Neural cell (in vitro differentiated cells): ENCODE data around the gene IL6R.

Experiments used
- SMC3 ChIP-seq: fragments of 450-650 bp; conservative IDR thresholded peaks from 2 replicates; pipeline ENCODE4 v1.6.1; 2014; ENCODE audit warnings: antibody characterized with exemption, mild to moderate bottlenecking, moderate library complexity; ENCODE audit not compliant: poor library complexity
- TF ChIP-seq, protein P1 (sequence below): fragments of 450-650 bp; IDR thresholded peaks from 2 replicates; pipeline ENCODE4 v1.5.1; 2014; ENCODE audit warnings: antibody characterized with exemption, mild to moderate bottlenecking, moderate library complexity; ENCODE audit not compliant: poor library complexity, severe bottlenecking

DNA sequence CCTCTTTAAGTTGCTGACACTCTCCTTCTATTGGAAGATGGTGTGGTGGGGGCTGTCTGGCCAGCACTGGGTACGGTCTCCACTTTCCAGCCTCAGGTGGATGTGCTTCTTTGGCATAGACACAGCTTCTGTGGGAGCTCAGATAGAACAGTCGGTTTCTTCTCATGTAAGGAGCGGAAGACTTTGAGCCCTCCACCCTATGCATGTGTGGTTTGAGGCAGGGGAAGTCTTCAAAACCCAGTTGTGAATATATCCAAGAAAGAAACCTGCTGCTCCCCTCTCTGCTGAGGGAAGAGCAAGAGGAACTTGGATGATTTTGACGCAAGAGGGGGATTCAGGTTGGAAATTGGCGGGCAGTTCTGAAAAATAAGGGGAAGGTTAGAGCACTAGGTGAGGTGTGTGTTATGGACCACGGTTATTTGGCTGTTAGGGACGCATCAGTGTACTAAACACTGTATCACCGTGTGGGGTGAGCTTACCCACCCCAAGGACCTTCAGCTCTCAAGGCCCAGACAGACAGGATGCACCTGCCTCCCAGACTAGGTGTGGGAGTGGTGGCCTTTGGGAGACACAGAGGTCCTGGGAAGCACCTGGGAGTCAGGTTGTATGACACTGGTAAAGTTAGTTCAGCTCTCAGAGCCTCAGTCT, 36.2 kb downstream of the IL6R start:
- TF ChIP-seq, protein P1, sequence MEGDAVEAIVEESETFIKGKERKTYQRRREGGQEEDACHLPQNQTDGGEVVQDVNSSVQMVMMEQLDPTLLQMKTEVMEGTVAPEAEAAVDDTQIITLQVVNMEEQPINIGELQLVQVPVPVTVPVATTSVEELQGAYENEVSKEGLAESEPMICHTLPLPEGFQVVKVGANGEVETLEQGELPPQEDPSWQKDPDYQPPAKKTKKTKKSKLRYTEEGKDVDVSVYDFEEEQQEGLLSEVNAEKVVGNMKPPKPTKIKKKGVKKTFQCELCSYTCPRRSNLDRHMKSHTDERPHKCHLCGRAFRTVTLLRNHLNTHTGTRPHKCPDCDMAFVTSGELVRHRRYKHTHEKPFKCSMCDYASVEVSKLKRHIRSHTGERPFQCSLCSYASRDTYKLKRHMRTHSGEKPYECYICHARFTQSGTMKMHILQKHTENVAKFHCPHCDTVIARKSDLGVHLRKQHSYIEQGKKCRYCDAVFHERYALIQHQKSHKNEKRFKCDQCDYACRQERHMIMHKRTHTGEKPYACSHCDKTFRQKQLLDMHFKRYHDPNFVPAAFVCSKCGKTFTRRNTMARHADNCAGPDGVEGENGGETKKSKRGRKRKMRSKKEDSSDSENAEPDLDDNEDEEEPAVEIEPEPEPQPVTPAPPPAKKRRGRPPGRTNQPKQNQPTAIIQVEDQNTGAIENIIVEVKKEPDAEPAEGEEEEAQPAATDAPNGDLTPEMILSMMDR = no peak
- TF ChIP-seq SMC3 = no peak
